HG03432 (cell line): ENCODE data around the gene NYAP1.

Experiments used
- ATAC-seq: cut with Tn5 transposase; IDR thresholded peaks from one replicate; pipeline ENCODE4 v1.9.1; 2021; ENCODE audit warnings: mild to moderate bottlenecking, moderate library complexity; ENCODE audit not compliant: unreplicated experiment

Gene NYAP1

GRCh38 chr7:100456562-100456961 lies 27.2 kb upstream of the NYAP1 start:
- ATAC-seq: no peak

- ATAC-seq: no peak
Measured at GRCh38 chr7:100457033-100457432, 26.7 kb upstream of the NYAP1 start.

GRCh38 chr7:100464210-100464660 lies 19.5 kb upstream of the NYAP1 start, which contains the start of gene SPACDR:
TSS of gene SPACDR (minus strand) at chr7:100464260. CDS start at chr7:100464025, 235 bp downstream.
- ATAC-seq: no peak

- ATAC-seq: no peak
Measured at GRCh38 chr7:100464791-100465190, 18.9 kb upstream of the NYAP1 start.

- no peak for ATAC-seq
Measured at GRCh38 chr7:100465299-100465698, 18.4 kb upstream of the NYAP1 start.

- no peak for ATAC-seq
Measured at GRCh38 chr7:100465702-100466311, 17.9 kb upstream of the NYAP1 start.

- no peak for ATAC-seq
Measured at GRCh38 chr7:100466653-100467605, 16.8 kb upstream of the NYAP1 start.

GRCh38 chr7:100467638-100468373 lies 15.9 kb upstream of the NYAP1 start:
- ATAC-seq: no peak

GRCh38 chr7:100469227-100470044 lies 14.3 kb upstream of the NYAP1 start:
- ATAC-seq: no peak

GRCh38 chr7:100471021-100471420 lies 12.7 kb upstream of the NYAP1 start:
- no peak for ATAC-seq

GRCh38 chr7:100472121-100472851 lies 11.4 kb upstream of the NYAP1 start:
- no peak for ATAC-seq

- ATAC-seq: no peak
Measured at GRCh38 chr7:100472854-100473499, 10.8 kb upstream of the NYAP1 start.

GRCh38 chr7:100475549-100475948 lies 8.2 kb upstream of the NYAP1 start:
- ATAC-seq: no peak

- no peak for ATAC-seq
Measured at GRCh38 chr7:100476101-100476780, 7.5 kb upstream of the NYAP1 start.

- ATAC-seq: no peak
Measured at GRCh38 chr7:100476903-100477870, 6.5 kb upstream of the NYAP1 start.

GRCh38 chr7:100477871-100478267 lies 5.9 kb upstream of the NYAP1 start:
- no peak for ATAC-seq

- peak; percentile 63 for ATAC-seq
Measured at GRCh38 chr7:100478958-100479660, 4.6 kb upstream of the NYAP1 start, which contains the start of gene TSC22D4. TSS of gene TSC22D4 (minus strand) at chr7:100479214. CDS start at chr7:100478038, 1,176 bp downstream.
